ENCODE data around the gene MAGEA1.

DNA sequence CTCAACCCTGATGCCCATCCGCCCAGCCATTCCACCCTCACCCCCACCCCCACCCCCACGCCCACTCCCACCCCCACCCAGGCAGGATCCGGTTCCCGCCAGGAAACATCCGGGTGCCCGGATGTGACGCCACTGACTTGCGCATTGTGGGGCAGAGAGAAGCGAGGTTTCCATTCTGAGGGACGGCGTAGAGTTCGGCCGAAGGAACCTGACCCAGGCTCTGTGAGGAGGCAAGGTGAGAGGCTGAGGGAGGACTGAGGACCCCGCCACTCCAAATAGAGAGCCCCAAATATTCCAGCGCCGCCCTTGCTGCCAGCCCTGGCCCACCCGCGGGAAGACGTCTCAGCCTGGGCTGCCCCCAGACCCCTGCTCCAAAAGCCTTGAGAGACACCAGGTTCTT lies at the start of gene MAGEA1:
- TF ChIP-seq CTCF (IDR thresholded peaks at IDR 0.05 in 4 of 5, conservative IDR thresholded peaks at IDR 0.05 in 1 of 5) (no peak), POLR2A (IDR thresholded peaks at IDR 0.05) (no peak)
